GM12801 (cell line): ENCODE measurements around the gene HOXA11.

ENCODE experiments used
- TF ChIP-seq, protein P1 (sequence below): IDR thresholded peaks from one replicate; pipeline ENCODE4 v1.5.1; 2011; ENCODE audit warnings: control low read depth; ENCODE audit not compliant: insufficient read length; ENCODE audit errors: extremely low read depth

HOXA11 gene

DNA sequence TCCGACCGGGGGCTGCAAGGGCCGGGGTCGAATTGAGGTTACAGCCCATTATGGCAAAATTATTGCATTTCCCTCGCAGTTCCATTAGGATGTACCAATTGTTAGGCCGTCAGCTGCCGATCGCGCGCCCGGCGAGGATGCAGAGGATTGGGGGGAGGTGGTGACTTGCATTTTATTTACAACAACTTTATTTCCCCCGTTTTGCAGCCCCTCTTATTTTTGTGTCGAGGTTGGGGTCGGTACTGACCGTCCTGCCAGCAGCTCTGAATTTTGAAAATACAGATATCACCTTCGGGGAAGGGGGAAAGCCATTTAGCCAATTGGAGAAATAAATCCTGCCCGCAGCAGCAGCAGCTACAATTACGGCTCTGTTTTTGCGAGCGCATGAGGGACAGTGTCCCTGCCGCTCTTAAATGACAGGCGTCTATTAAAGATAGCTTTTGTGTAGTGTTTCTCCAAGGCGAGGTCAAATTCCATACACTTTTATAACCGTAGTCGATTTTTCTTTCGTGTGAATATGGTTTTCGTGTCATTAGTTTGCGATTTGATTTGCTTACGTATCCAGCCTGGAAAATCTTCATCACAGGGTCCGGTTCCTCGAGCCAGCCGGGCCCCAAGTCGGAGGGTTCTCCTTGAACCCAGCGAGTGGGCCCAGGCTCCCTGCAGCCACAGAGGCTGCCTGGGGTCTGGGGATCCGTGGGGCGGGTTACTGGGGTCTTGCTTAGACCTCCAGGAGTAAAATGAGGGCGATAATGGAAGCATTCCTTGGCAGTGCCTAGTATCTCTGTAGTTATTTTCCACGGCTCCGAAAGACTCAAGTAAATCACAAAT, 40.9 kb downstream of the HOXA11 start:
- TF ChIP-seq, protein P1, sequence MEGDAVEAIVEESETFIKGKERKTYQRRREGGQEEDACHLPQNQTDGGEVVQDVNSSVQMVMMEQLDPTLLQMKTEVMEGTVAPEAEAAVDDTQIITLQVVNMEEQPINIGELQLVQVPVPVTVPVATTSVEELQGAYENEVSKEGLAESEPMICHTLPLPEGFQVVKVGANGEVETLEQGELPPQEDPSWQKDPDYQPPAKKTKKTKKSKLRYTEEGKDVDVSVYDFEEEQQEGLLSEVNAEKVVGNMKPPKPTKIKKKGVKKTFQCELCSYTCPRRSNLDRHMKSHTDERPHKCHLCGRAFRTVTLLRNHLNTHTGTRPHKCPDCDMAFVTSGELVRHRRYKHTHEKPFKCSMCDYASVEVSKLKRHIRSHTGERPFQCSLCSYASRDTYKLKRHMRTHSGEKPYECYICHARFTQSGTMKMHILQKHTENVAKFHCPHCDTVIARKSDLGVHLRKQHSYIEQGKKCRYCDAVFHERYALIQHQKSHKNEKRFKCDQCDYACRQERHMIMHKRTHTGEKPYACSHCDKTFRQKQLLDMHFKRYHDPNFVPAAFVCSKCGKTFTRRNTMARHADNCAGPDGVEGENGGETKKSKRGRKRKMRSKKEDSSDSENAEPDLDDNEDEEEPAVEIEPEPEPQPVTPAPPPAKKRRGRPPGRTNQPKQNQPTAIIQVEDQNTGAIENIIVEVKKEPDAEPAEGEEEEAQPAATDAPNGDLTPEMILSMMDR: no peak

DNA sequence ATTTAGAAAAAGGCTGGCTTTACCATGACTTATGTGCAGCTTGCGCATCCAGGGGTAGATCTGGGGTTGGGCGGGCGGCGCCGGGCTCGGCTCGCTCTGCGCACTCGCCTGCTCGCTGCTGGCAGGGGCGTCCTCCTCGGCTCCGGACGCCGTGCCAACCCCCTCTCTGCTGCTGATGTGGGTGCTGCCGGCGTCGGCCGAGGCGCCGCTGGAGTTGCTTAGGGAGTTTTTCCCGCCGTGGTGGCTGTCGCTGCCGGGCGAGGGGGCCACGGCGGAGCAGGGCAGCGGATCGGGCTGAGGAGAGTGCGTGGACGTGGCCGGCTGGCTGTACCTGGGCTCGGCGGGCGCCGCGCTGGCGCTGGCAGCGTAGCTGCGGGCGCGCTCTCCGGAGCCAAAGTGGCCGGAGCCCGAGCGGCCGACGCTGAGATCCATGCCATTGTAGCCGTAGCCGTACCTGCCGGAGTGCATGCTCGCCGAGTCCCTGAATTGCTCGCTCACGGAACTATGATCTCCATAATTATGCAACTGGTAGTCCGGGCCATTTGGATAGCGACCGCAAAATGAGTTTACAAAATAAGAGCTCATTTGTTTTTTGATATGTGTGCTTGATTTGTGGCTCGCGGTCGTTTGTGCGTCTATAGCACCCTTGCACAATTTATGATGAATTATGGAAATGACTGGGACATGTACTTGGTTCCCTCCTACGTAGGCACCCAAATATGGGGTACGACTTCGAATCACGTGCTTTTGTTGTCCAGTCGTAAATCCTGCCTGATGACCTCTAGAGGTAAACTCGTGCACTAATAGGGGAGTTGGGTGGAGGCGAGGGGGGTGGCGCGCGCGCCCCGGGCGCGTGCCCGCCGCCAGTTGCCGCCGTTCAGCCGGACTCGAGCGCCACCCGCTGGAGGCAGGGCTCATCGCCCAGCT, 41.7 kb downstream of the HOXA11 start, which contains the start of gene HOXA5:
TSS of gene HOXA5 (minus strand) at position 659 of the 927 bp plus-strand sequence. CDS start at position 585, 74 bp downstream.
- TF ChIP-seq, protein P1: no peak

DNA sequence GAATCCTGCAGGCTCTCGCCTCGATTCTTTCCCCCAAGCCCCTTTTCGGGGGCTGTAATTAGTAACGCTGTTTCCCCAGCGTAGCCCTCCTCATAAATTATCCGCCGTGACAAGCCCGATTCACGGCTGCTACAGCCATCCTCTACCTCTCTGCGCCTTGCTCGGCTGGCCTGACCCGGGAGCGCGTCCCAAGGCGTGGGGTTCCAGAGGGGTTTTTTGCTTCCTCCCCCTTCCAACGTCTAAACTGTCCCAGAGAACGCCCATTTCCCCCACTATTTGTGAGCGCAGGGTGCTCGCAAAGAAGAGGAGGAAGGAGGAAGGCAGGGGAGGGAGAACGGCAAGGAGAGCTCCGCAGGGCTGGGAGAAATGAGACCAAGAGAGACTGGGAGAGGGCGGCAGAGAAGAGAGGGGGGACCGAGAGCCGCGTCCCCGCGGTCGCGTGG, 42.4 kb downstream of the HOXA11 start:
- TF ChIP-seq, protein P1: no peak

DNA sequence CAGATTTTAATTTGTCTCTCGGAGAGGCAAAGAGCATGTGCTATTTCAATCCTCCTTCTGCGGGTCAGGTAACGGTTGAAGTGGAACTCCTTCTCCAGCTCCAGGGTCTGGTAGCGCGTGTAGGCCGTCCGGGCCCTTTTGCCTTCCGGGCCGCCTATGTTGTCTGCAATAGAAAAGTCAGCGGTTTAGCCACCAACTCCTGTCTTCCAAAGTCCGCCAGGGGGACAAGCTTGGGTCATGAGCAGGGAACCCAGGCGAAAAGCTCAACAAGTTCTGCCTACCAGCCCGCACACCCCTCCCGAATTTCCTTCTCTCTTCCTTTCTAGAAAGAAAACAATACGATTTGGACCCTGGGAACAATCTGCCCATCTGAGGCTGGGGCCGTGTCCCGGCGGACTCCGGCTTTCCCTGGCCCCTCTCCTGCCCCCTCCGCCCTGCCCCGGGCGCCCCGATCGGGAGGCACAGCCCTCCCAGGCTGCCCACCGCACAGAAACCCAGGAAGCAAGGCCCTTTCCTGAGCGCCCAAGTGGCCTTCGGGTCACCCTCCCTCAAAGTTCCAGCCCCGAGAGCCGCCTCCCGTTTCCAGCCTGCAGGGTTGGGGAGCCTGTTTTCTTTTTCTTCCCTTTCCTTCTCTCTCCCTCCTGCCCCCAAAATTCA, 43.0 kb downstream of the HOXA11 start:
- TF ChIP-seq, protein P1: no peak

DNA sequence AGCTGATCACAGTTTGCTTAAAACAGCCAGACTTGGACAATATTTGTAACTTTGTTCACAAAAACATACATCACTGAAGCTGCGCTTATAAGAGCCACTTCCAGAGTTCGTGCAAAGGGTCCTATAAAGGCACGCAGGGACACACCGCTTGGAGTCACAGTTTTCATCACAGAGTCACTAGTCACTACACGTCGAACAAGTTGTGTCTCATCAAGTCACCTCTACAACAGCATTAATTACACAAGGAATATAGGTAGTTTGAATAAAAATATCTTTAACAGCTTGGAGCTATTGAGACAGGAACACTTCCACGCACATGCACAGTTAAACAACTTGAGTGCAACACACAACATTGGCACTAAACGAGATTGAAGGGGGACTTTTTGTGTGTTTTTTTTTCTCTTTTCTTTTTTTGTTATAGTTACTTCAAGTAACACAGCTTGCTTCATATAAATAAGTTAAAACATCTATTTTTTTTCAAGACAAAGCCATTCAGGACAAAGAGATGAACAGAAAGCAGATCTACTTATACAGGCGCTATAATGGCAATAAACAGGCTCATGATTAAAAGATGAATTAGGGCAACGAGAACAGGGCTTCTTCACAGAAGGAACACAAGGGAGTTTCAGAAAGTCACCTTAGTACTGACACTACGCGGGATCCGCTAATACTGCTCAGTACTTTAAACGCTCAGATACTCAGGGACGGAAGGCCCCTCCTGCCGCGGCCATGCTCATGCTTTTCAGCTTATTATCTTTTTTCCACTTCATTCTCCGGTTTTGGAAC, 43.7 kb downstream of the HOXA11 start:
- TF ChIP-seq, protein P1: no peak

DNA sequence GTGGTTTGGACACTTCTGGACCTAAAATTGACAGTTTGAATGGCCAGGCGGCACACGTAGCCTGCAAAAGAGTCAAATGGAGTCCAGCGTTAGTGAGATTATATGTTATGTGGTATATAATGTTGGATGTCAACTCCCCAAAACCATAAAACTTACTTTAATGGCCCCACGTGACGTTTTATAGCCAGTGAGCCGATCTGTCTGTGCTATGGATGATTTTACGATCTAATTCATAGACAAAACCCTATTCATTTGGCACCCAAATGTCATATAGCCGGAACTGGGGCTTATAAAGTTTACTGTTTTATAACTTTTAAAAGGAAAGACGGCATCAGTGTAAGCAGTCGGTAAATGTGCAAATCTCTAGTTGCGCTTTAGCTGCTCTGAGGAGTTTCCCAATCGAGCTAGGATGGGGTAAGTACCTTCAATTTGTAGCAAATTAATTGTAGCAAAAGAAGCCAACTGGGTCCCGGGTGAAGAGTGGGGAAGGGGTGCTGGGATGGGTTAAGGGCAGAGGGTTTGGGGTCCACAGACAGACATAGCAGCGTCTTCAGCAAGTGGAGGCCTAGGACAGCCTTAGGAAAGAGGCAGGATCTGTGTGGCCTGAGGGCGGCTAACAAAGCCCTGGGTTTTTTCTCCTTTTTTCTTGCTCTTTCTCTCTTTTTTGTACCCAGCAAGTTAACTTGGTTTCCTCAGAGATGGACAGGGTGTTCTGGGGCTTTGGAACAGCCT, 44.7 kb downstream of the HOXA11 start:
- TF ChIP-seq, protein P1: no peak
